HL-60 (cell line): ENCODE measurements around the gene OOSP3.

Source experiments
- DNase-seq, 2 experiments: peaks; one replicate each; pipeline ENCODE4 v3.0.0-alpha.2; 2010 to 2020; ENCODE audit warnings: low read depth in 1 of 2, low spot score in 1 of 2
- H3K27ac ChIP-seq: fragments of 250-450 bp; sonication (Bioruptor Pico); replicated peaks from 2 replicates; pipeline ENCODE4 v1.5.1; 2020; ENCODE audit warnings: mild to moderate bottlenecking, moderate library complexity
- H3K27me3 ChIP-seq: fragments of 250-450 bp; sonication (Bioruptor Pico); 2 replicates; pipeline ENCODE4 v1.5.1; 2021; ENCODE audit warnings: mild to moderate bottlenecking, moderate library complexity; ENCODE audit not compliant: insufficient read depth, poor library complexity, severe bottlenecking
- H3K4me3 ChIP-seq: replicated peaks from 2 replicates; pipeline ENCODE4 v1.5.1; 2011; ENCODE audit warnings: mild to moderate bottlenecking, control low read depth, low read length; ENCODE audit not compliant: insufficient read depth
- CTCF ChIP-seq: IDR thresholded peaks from one replicate; pipeline ENCODE4 v1.5.1; 2011; ENCODE audit warnings: low read length, control low read depth, inconsistent platforms; ENCODE audit not compliant: insufficient read depth
- GABPA ChIP-seq: IDR thresholded peaks from 2 replicates; pipeline ENCODE4 v1.6.1; 2012; ENCODE audit warnings: low read depth
- POLR2AphosphoS5 ChIP-seq: IDR thresholded peaks from 2 replicates; pipeline ENCODE4 v1.6.1; 2012; ENCODE audit warnings: low read depth
- REST ChIP-seq: IDR thresholded peaks from 2 replicates; pipeline ENCODE4 v1.6.1; 2012; ENCODE audit warnings: low read depth; ENCODE audit not compliant: insufficient replicate concordance
- SPI1 ChIP-seq: IDR thresholded peaks from 2 replicates; pipeline ENCODE4 v1.6.1; 2012; ENCODE audit warnings: low read depth, mild to moderate bottlenecking, borderline replicate concordance

OOSP3 gene

GRCh38 chr11:59854871-59855270 lies 23.7 kb upstream of the OOSP3 start:
- TF ChIP-seq GABPA (no peak), CTCF (no peak)
- peak in 1 of 2 experiments; percentile 14 for DNase-seq
- H3K27me3 ChIP-seq, result no peaks in the 10 kb centered on the region
- H3K27ac ChIP-seq, result no peak overlapping the region
- H3K4me3 ChIP-seq, result no peak overlapping the region

- DNase-seq, result peak; percentile 29 to 45
- H3K4me3 ChIP-seq, result no peak overlapping the region
- no peaks in the 10 kb centered on the region for H3K27me3 ChIP-seq
- no peak for TF ChIP-seq CTCF
- TF ChIP-seq SPI1, result no peak
- TF ChIP-seq POLR2AphosphoS5, result no peak
- TF ChIP-seq REST, result no peak
- TF ChIP-seq GABPA, result no peak
- peak overlapping the region; percentile 59 for H3K27ac ChIP-seq
Observed at GRCh38 chr11:59857439-59858434, 20.8 kb upstream of the OOSP3 start.

GRCh38 chr11:59859673-59860072 lies 18.9 kb upstream of the OOSP3 start:
- peak in 1 of 2 experiments; percentile 24 for DNase-seq
- Histone ChIP-seq H3K4me3 (no peak overlapping the region), H3K27ac (no peak overlapping the region), H3K27me3 (no peaks in the 10 kb centered on the region)
- no peak for TF ChIP-seq REST
- TF ChIP-seq SPI1, result peak; percentile 97

GRCh38 chr11:59862252-59862651 lies 16.3 kb upstream of the OOSP3 start:
- peak; percentile 79 for TF ChIP-seq SPI1
- no peak for TF ChIP-seq CTCF
- Histone ChIP-seq H3K27ac (no peak overlapping the region), H3K27me3 (no peaks in the 10 kb centered on the region), H3K4me3 (no peak overlapping the region)
- no peak for DNase-seq
